Ovary (tissue), 9 donors: ENCODE data around the gene ST8SIA4. TPM values are rescaled to one million over a fixed set of nuclear protein-coding genes. Genes with fewer than 3 reads are reported as not detected.

ENCODE experiments used
- DNase-seq, 5 donors: peaks; one replicate each; pipeline ENCODE4 v3.0.0-alpha.2; 2019 to 2020
- H3K27ac ChIP-seq, 2 donors: fragments of 200-600 bp; one replicate each; pipeline versions ENCODE4 v1.5.1 to v1.8.0; 2019 to 2022
- H3K27me3 ChIP-seq: fragments of 200-600 bp; one replicate; pipeline ENCODE4 v1.8.0; 2022
- H3K36me3 ChIP-seq: fragments of 200-600 bp; sonication (generic); one replicate; pipeline ENCODE4 v1.5.1; 2019
- H3K4me1 ChIP-seq: one replicate; pipeline ENCODE4 v1.8.1; 2013; ENCODE audit warnings: mild to moderate bottlenecking, moderate library complexity; ENCODE audit not compliant: insufficient read depth
- H3K4me3 ChIP-seq: fragments of 200-600 bp; sonication (generic); one replicate; pipeline ENCODE4 v1.5.1; 2017
- H3K9me3 ChIP-seq, 2 donors: fragments of 200-600 bp in 1 of 2; sonication (generic) in 1 of 2; one replicate each; pipeline versions ENCODE4 v1.5.1 to v1.8.1; 2013 to 2019; ENCODE audit warnings: mild to moderate bottlenecking in 1 of 2, moderate library complexity in 1 of 2
- EP300 ChIP-seq: sonication (generic); formaldehyde crosslinking; IDR thresholded peaks from one replicate; pipeline ENCODE4 v1.6.1; 2017; ENCODE audit warnings: antibody characterized with exemption
- POLR2A ChIP-seq: fragments of 450-650 bp; IDR thresholded peaks from one replicate; pipeline ENCODE4 v1.6.1; 2017; ENCODE audit warnings: antibody characterized with exemption, mild to moderate bottlenecking, moderate library complexity
- WGBS, 3 donors: extraction: QIAGEN DNeasy Blood & Tissue Kit in 1 of 3; methylation state at CpG; one replicate each; pipeline versions ENCODE4 v1.1.5 to v1.1.7; 2013 to 2017; 5-methylcytosine and 5-hydroxymethylcytosine counted together
- intact Hi-C, 4 donors: fragments of 100-400 bp; cut with DNase I; formaldehyde crosslinking; loops; one replicate each; pipeline versions ENCODE4 v1.11.0 to v1.15.1; 2022 to 2023
- polyA plus RNA-seq, 2 donors: library from polyadenylated mRNA; stranded (reverse); fragments of 200-250 nt in 1 of 2; fragments of 350-450 nt in 1 of 2; fragmentation: Illumina TruSeq in 1 of 2; extraction: RNeasy Lipid Tissue Mini Kit (QIAGEN cat#74804) in 1 of 2; gene quantifications; one replicate each; pipeline ENCODE4 v1.2.3, GENCODE V29; 2013 to 2014
- total RNA-seq, 7 donors: library from RNA; depleted of rRNA in 2 of 7; stranded (reverse); fragments of >200 nt in 2 of 7; fragmentation: NEBNext Ultra II Directional in 3 of 7; extraction: Animal tissue kit (Norgen Biotek cat#: 25700) in 3 of 7; gene quantifications; one replicate each; pipeline versions ENCODE4 v1.1.0 to v1.2.4, GENCODE V29; 2016 to 2023
- TF ChIP-seq, protein P1 (sequence below), 3 donors: fragments of 450-650 bp in 2 of 3; fragments of 200-600 bp in 1 of 3; IDR thresholded peaks; one replicate each; pipeline versions ENCODE4 v1.5.1 to v1.8.0; 2016 to 2022; ENCODE audit warnings: antibody characterized with exemption in 3 of 3, mild to moderate bottlenecking in 1 of 3
- donor health status: DM: no; HTN: no; CAD: no; lungs with moderate emphysema.
- donor health status: DM: no; HTN: no; CAD: no.
- donor health status: Bipolar disorder and iron deficiency.
- donor health status: DM: yes; HTN: yes; CAD: no.
- donor health status: DM: no; HTN: no; CAD: no.
- donor health status: DM: yes; HTN: yes; CAD: no.

ST8SIA4 gene
- total and polyA plus RNA-seq, 9 donors: 0.61 to 3.5 (median 1.9) TPM

DNA sequence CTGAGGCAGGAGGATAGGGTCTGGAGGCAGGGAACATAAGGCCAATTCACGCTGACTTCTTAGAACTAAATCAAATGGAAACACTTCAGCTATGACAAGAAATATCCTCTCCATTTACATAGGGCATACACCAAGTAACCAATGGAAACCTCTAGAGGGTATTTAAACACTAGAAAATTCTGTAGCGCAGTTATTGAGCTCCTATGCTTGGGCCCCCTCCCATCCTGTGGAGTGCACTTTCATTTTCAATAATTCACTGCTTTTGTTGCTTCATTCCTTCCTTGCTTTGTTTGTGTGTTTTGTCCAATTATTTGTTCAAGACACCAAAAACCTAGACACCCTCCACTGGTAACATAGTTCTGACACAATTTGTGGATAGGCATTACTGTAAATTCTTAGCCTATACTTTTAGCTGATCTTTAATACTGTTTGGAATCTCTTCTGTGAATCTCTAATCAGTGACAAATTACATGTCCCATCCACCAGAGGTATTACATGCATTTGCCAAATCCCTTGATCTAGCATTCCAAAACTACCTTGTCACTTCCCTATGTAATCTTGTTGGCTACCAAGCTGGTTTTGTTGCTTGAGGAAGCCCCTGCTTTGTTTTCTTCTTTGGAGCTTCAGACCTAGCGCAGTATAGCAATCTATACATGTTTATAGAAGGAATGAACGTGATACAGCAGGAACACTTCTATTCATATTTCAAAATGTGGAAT, 61.6 kb downstream of the ST8SIA4 start:
- intact Hi-C loops: no loop called here
- TF ChIP-seq, protein P1, sequence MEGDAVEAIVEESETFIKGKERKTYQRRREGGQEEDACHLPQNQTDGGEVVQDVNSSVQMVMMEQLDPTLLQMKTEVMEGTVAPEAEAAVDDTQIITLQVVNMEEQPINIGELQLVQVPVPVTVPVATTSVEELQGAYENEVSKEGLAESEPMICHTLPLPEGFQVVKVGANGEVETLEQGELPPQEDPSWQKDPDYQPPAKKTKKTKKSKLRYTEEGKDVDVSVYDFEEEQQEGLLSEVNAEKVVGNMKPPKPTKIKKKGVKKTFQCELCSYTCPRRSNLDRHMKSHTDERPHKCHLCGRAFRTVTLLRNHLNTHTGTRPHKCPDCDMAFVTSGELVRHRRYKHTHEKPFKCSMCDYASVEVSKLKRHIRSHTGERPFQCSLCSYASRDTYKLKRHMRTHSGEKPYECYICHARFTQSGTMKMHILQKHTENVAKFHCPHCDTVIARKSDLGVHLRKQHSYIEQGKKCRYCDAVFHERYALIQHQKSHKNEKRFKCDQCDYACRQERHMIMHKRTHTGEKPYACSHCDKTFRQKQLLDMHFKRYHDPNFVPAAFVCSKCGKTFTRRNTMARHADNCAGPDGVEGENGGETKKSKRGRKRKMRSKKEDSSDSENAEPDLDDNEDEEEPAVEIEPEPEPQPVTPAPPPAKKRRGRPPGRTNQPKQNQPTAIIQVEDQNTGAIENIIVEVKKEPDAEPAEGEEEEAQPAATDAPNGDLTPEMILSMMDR (IDR thresholded peaks at IDR 0.05): no peak
- TF ChIP-seq EP300 (no peak), POLR2A (no peak)
- DNase-seq: no peak
- no peak overlapping the region for H3K27ac ChIP-seq
- no peaks in the 10 kb centered on the region for H3K4me1 ChIP-seq
- H3K36me3 ChIP-seq: no peaks in the 10 kb centered on the region
- no peaks in the 10 kb centered on the region for H3K27me3 ChIP-seq
- 72 to 75% (median 73%) methylated on average over 4 of the region's 4 CpGs for WGBS, 3 donors
- H3K4me3 ChIP-seq: no peak overlapping the region
- H3K9me3 ChIP-seq: no peaks in the 10 kb centered on the region

DNA sequence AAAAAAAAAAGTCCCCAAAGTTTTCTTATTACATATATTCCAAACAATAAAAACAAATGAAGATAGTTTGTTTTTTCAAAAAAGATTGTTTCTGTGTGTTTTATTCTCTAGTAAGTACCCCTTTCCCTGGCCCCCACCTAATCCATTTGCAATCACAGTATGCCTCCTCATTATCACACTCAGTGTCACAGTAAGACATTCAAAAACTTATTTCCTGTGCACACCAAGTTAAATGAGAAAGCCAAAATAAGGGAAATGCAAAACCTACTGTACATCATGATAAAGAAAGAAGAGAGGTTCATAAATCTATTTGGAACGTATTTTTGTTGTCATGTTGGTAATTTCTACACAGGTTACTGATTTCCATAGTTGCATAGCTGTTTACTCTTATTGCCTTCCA, 62.3 kb downstream of the ST8SIA4 start:
- Histone ChIP-seq H3K36me3 (no peaks in the 10 kb centered on the region), H3K9me3 (no peaks in the 10 kb centered on the region), H3K27ac (no peak overlapping the region), H3K4me1 (no peaks in the 10 kb centered on the region), H3K4me3 (no peak overlapping the region), H3K27me3 (no peaks in the 10 kb centered on the region)
- intact Hi-C loops: no loop called here
- WGBS, 3 donors: 53 to 60% (median 55%) methylated on average over 1 of the region's 1 CpG
- no peak for DNase-seq
- TF ChIP-seq, protein P1 (IDR thresholded peaks at IDR 0.05): no peak
- no peak for TF ChIP-seq POLR2A
- TF ChIP-seq EP300: no peak

DNA sequence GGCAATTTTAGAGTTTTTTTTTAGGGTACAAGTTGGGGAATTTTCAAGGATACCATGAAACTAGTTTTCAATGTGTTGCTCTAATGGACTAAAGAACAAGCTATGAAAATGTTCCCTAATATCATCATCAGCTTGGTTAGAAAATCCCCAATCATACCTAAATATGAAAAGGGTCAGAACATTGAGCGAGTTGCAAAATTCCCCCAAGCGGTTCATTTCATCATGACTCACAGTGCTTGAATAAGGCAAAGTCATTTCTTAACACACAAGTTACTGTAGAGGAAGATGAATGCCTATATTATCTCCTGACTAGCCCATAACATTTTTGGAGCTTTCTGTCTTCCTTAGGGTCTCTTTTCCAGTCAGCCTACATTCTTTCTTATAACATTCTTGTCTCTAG, 62.7 kb downstream of the ST8SIA4 start:
- intact Hi-C loops: no loop called here
- Histone ChIP-seq H3K36me3 (no peaks in the 10 kb centered on the region), H3K27me3 (no peaks in the 10 kb centered on the region), H3K27ac (no peak overlapping the region), H3K9me3 (no peaks in the 10 kb centered on the region), H3K4me1 (no peaks in the 10 kb centered on the region), H3K4me3 (no peak overlapping the region)
- 83 to 95% (median 88%) methylated on average over 2 of the region's 2 CpGs for WGBS, 3 donors
- no peak for DNase-seq
- TF ChIP-seq, protein P1 (IDR thresholded peaks at IDR 0.05): no peak
- TF ChIP-seq POLR2A: no peak
- no peak for TF ChIP-seq EP300

DNA sequence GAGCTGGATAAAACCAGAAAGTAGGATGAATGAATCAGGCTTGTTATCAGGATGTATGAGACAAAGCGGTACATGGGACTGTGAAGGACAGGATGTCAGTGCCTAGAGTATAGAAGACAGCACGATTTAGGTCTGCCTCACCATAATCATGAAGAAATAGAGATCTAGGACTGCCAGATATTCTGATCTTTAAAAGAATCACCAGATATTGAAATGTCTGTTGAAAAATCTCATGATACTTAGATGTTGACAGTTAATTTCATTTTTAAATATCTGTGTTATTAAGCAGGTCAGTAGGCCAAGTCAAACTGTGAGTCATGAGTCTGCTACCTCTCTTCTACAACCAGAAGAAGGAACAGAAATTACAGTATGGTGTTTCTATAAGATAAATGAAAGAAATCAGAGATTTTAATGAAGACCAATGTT, 65.0 kb downstream of the ST8SIA4 start:
- 87 to 89% (median 88%) methylated on average over 2 of the region's 2 CpGs for WGBS, 3 donors

More for the DNA sequence above, 65.0 kb downstream of the ST8SIA4 start:
- TF ChIP-seq, protein P1 (IDR thresholded peaks at IDR 0.05): no peak
- TF ChIP-seq POLR2A (no peak), EP300 (no peak)
- no peaks in the 10 kb centered on the region for H3K9me3 ChIP-seq
- no peak for DNase-seq
- H3K27ac ChIP-seq: no peak overlapping the region
- no peaks in the 10 kb centered on the region for H3K4me1 ChIP-seq
- no peaks in the 10 kb centered on the region for H3K36me3 ChIP-seq
- no peak overlapping the region for H3K4me3 ChIP-seq
- no peaks in the 10 kb centered on the region for H3K27me3 ChIP-seq
- intact Hi-C loops: no loop called here
